GM18502 (cell line): ENCODE results near the gene CDHR5.
"Not testable (repeated sequence)": the region's sequence is repeated elsewhere in the genome, so short reads cannot be mapped to it uniquely, and the experiment has no call there.

Experiments
- ATAC-seq: cut with Tn5 transposase; IDR thresholded peaks from one replicate; pipeline ENCODE4 v1.9.1; 2021; ENCODE audit warnings: mild to moderate bottlenecking; ENCODE audit not compliant: unreplicated experiment, poor library complexity

CDHR5 gene

DNA sequence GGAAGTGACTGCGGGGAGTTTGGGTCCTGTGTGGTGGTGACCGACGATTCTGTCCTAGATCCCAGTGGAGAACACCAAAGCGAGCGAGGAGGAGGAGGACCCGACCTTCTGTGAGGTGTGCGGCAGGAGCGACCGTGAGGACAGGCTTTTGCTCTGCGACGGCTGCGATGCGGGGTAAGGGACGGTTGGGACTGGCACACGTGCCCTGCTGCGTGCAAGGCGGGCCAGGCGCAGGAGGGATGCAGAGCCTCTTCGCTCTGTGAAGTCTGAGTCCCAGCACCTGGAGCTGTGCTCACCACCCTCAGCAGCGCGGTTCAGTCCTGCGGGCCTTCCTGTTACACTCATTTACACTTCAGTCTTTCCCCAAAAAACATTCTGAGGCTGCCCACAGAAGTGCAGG lies 32.3 kb downstream of the CDHR5 start:
- no peak for ATAC-seq

GRCh38 chr11:590997-591396 lies 33.8 kb downstream of the CDHR5 start:
- no peak for ATAC-seq

- no peak for ATAC-seq
Observed at GRCh38 chr11:589798-590197, 35.0 kb downstream of the CDHR5 start.

- ATAC-seq = no peak
Observed at GRCh38 chr11:587978-588380, 36.8 kb downstream of the CDHR5 start.

DNA sequence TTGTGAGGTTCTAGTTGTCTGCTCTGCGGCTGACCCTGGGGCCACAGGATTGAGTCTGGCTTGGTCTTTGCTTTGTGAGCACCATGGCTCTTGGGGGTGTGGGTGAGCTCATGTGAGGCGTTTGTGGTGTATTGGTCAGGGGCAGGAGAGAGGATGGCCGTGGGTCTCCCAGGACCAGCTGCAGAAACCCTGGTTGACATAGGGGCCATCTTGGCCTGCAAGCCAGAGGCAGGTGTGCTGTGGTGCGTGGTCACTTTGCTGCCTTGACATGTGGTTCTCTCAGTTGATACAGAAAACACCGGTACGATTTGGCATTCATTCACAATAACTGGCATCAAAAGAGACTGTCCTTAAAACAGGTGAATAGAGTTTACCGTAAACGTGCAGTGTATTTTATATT lies 37.2 kb downstream of the CDHR5 start:
- no peak for ATAC-seq

- ATAC-seq = no peak
Observed at GRCh38 chr11:586376-587316, 38.1 kb downstream of the CDHR5 start.

DNA sequence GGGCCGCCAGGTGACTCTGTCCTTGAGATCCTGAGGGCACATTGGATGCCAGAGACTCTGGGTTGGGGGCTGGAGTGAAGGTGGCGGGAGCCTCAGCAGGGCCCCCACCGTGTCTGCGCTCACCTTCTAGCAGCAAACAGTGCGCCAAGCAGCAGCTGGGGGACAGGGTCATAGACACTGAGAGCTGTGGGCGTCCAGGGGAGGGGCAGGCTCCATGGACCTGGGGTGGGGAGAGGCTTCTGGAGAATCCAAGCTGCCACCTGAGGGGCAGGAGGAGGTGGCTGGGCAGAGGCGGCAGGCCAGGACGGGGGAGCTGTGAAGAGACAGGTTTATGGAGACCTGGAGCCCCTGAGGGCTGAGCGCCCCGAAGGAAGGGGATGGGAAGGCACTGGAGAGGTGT lies 40.5 kb downstream of the CDHR5 start:
- ATAC-seq = no peak

DNA sequence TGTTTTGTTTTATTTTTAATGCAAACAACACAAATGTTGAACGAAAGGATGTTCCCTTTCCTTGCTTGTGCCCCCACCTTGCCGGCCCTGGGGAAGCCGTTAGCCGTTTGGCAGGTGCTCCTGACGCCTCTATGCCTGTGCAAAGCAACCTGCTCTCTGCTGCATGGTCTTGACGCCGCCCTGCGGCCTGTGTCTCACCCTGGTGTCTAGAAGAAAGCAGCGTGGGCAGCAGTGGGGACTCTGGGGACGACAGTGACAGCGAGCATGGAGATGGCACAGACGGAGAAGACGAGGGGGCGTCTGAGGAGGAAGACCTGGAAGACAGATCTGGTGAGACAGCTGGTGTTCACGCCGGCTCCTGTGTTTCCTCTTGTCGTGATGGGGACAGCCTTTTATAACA lies 43.0 kb downstream of the CDHR5 start:
- ATAC-seq = no peak

- no peak for ATAC-seq
Observed at GRCh38 chr11:581342-581741, 43.4 kb downstream of the CDHR5 start.

- no peak for ATAC-seq
Observed at GRCh38 chr11:579830-580601, 44.7 kb downstream of the CDHR5 start.

- ATAC-seq = no peak
Observed at GRCh38 chr11:578276-579035, 46.3 kb downstream of the CDHR5 start.

DNA sequence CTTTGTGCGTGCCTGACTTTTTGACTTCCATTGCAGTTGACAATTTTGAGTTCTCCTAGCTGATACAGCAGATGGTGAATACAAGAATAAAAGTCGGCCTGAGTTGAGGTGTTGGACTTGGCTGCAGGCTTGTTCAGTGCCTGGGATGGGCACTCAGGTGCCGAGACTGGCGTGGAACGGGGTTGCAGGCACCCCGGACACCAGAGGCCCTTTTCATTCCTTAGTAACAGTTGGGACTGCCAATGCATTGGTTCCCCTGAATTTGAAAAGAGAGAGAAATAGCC lies 47.2 kb downstream of the CDHR5 start:
- no peak for ATAC-seq

GRCh38 chr11:576811-577610 lies 47.7 kb downstream of the CDHR5 start:
- ATAC-seq = no peak

- peak; percentile 84 for ATAC-seq
Observed at GRCh38 chr11:575996-576768, 48.6 kb downstream of the CDHR5 start, which contains the start of gene PHRF1. Gene PHRF1, plus strand, starts transcription at chr11:576470. Its CDS starts 5,043 bp downstream, at chr11:581513.

DNA sequence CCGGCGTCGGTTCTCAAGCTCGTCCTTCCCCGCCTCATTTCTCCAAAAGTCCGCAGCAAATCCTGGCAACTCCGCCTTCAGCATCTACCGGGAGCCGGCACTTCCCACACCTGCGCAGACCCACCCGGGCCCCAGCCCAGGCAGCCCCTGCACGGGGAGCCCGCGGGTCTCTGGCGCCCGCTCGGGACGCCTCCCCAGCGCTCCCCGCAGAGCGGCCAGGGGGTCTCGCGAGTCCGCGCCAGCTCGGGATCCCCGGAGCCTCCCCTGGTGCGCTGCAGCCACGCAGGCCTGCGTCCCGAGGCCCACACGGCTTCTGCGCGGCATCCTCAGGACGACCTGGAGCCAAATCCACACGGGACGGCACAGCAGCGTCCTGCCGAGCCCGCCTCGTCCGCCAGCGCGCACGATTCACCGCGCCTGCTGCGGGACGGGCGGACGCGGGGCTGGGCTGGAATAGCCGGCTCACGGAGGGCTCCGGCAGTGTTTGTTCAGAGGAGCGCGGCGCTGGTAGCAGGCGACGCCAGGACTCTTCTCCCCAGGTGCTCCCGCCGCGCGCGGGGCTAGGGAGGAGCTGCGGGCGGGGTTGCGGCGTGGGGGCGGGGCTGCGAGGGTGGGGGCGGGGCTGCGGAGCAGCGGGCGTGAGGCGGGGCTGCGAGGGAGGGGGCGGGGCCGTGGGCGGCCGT lies 49.3 kb downstream of the CDHR5 start:
- peak; percentile 37 for ATAC-seq

DNA sequence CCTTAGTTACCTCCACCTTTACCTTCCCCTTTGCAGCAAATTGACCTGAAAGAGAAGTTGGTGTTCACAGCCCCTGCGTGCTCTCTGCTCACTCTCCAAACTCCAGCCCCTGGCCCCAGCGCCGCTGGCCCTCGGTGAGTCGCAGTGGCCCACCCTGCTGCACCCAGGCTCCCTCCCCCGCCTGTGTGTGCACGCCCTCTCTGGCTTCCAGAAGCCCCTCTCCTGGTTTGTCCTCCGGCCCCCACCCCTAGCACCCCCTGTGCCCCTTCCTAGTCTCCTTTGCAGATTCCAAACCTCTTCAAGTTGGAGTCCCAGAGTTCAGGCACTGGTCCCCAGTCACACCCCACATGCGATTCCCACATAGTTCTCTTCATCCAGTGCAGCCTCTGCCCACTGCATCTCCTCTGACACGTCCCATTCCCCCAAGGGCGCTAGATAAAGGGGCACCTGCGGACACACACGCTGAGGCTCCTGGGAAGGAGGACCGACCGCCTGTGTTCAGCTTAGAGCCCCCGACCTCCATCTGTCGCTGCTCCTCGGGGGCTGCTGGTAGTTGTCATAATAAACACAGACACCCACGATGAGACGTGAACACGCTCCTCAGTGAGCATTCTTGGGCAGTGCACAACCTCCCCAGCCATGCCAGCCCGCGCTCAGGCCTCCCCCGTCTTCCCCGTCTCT lies 50.0 kb downstream of the CDHR5 start:
- no peak for ATAC-seq

DNA sequence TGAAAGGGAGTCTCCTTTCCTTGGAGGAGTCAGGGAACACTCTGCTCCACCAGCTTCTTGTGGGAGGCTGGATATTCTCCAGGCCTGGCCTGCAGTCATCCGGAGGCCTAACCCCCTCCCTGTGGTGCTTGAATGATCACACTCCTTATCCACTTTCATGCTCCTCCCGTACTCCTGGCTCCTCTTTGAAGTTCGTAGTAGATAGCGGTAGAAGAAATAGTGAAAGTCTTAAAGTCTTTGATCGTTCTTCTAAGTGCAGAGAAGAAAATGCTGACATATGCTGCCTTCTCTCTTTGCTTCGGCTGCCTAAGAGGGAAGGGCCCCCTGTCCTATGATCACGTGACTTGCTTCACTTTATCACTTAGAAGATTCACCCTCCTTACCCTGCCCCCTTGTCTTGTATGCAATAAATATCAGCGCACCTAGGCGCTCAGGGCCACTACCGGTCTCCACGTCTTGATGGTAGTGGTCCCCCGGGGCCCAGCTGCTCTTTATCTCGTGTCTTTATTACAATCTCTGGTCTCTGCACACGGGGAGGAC lies 50.7 kb downstream of the CDHR5 start:
- not testable (repeated sequence) for ATAC-seq
